ENCODE data around the gene LAMTOR1.

The LAMTOR1 gene

GRCh38 chr11:72141066-72141465 is 38.0 kb upstream of the LAMTOR1 start:
- Mint-ChIP-seq H3K36me3 (ENCODE audit: low read depth) (no peaks in the 10 kb centered on the region), H3K9me3 (peaks cover 2% of the 10 kb centered on the region), H3K4me1 (no peaks in the 10 kb centered on the region), H3K4me3 (no peak overlapping the region), H3K27ac (no peak overlapping the region), H3K27me3 (ENCODE audit: low read depth) (peaks cover 15% of the 10 kb centered on the region)
- no peak for TF ChIP-seq CTCF (IDR thresholded peaks at IDR 0.05; ENCODE audit: unreplicated experiment in 3 of 3)

GRCh38 chr11:72140661-72141060 is 37.6 kb upstream of the LAMTOR1 start:
- no peak for TF ChIP-seq CTCF (IDR thresholded peaks at IDR 0.05; ENCODE audit: unreplicated experiment in 3 of 3)
- Mint-ChIP-seq H3K36me3 (ENCODE audit: low read depth) (no peaks in the 10 kb centered on the region), H3K4me1 (no peaks in the 10 kb centered on the region)

GRCh38 chr11:72139500-72139899 is 36.4 kb upstream of the LAMTOR1 start:
- Mint-ChIP-seq H3K27ac (no peak overlapping the region), H3K27me3 (ENCODE audit: low read depth) (peaks cover 15% of the 10 kb centered on the region), H3K4me1 (no peaks in the 10 kb centered on the region), H3K4me3 (no peak overlapping the region), H3K9me3 (peaks cover 2% of the 10 kb centered on the region), H3K36me3 (ENCODE audit: low read depth) (no peaks in the 10 kb centered on the region)
- no peak for TF ChIP-seq CTCF (IDR thresholded peaks at IDR 0.05; ENCODE audit: unreplicated experiment in 3 of 3)

More at GRCh38 chr11:72140661-72141060, 37.6 kb upstream of the LAMTOR1 start:
- Mint-ChIP-seq H3K9me3 (peaks cover 2% of the 10 kb centered on the region), H3K27ac (no peak overlapping the region), H3K27me3 (ENCODE audit: low read depth) (peaks cover 15% of the 10 kb centered on the region), H3K4me3 (no peak overlapping the region)

- Mint-ChIP-seq H3K9me3 (peaks cover 2% of the 10 kb centered on the region), H3K27me3 (ENCODE audit: low read depth) (peaks cover 13% of the 10 kb centered on the region)
- no peak for TF ChIP-seq CTCF (IDR thresholded peaks at IDR 0.05; ENCODE audit: unreplicated experiment in 3 of 3)
Measured at GRCh38 chr11:72138821-72139390, 35.8 kb upstream of the LAMTOR1 start.

GRCh38 chr11:72136684-72137262 is 33.7 kb upstream of the LAMTOR1 start:
- no peaks in the 10 kb centered on the region for H3K36me3 Mint-ChIP-seq (ENCODE audit: low read depth)
- TF ChIP-seq CTCF (IDR thresholded peaks at IDR 0.05; ENCODE audit: unreplicated experiment in 3 of 3): no peak
- peaks cover 19% of the 10 kb centered on the region for H3K27me3 Mint-ChIP-seq (ENCODE audit: low read depth)
- peaks cover 5% of the 10 kb centered on the region for H3K9me3 Mint-ChIP-seq
- H3K4me3 Mint-ChIP-seq: no peak overlapping the region
- H3K4me1 Mint-ChIP-seq: no peaks in the 10 kb centered on the region
- no peak overlapping the region for H3K27ac Mint-ChIP-seq

More at GRCh38 chr11:72138821-72139390, 35.8 kb upstream of the LAMTOR1 start:
- Mint-ChIP-seq H3K4me1 (no peaks in the 10 kb centered on the region), H3K36me3 (ENCODE audit: low read depth) (no peaks in the 10 kb centered on the region), H3K27ac (no peak overlapping the region), H3K4me3 (no peak overlapping the region)

All from nephron (organoid).